Cardiac atrium fibroblast (primary cell): Measurements from ENCODE around the gene NDUFB10. TPM values are rescaled to one million over a fixed set of nuclear protein-coding genes. Genes with fewer than 3 reads are reported as not detected.

Experiments used
- total RNA-seq: library from RNA; depleted of rRNA; stranded (reverse); fragments of >200 nt; gene quantifications from 2 replicates; pipeline ENCODE4 v1.2.3, GENCODE V29; 2015

The NDUFB10 gene
- total RNA-seq: 216 and 235 TPM in 2 replicates

GRCh38 chr16:1959269-1960039, at the start of gene NDUFB10:
Gene NDUFB10, plus strand, starts transcription at chr16:1959538. Its CDS starts 87 bp downstream, at chr16:1959625.

GRCh38 chr16:1918351-1919326, 40.7 kb upstream of the NDUFB10 start, which contains the start of gene HS3ST6:
Gene HS3ST6, minus strand, starts transcription at chr16:1918415. Its CDS starts 92 bp downstream, at chr16:1918323.

GRCh38 chr16:1942810-1943726, 16.3 kb upstream of the NDUFB10 start, which contains the start of gene MSRB1:
Gene MSRB1, minus strand, starts transcription at chr16:1943199. Its CDS starts 43 bp downstream, at chr16:1943156.

GRCh38 chr16:1964506-1965395, 5.4 kb downstream of the NDUFB10 start, which contains the start of gene RPS2:
Gene RPS2, minus strand, starts transcription at chr16:1964826. Its CDS starts 201 bp downstream, at chr16:1964625.

GRCh38 chr16:1966460-1966859, 7.1 kb downstream of the NDUFB10 start, which contains the start of gene RNF151:
Gene RNF151, plus strand, starts transcription at chr16:1966856. Its CDS starts 26 bp downstream, at chr16:1966882.

GRCh38 chr16:1971796-1972489, 12.6 kb downstream of the NDUFB10 start, which contains the start of gene TBL3:
Gene TBL3, plus strand, starts transcription at chr16:1972053. Its CDS starts 112 bp downstream, at chr16:1972165.

GRCh38 chr16:1981398-1981836, 22.1 kb downstream of the NDUFB10 start, which contains the start of gene NOXO1:
Gene NOXO1, minus strand, starts transcription at chr16:1981469. Its CDS starts 290 bp downstream, at chr16:1981179.

GRCh38 chr16:1983544-1984346, 24.4 kb downstream of the NDUFB10 start, which contains the start of gene GFER:
Gene GFER, plus strand, starts transcription at chr16:1984193. Its CDS starts 26 bp downstream, at chr16:1984219.

GRCh38 chr16:1989209-1990100, 30.1 kb downstream of the NDUFB10 start, which contains the start of gene SYNGR3:
Gene SYNGR3, plus strand, starts transcription at chr16:1989970. Its CDS starts 133 bp downstream, at chr16:1990103.

GRCh38 chr16:2009791-2010510, 50.6 kb downstream of the NDUFB10 start, which contains the start of gene ZNF598:
Gene ZNF598, minus strand, starts transcription at chr16:2009821.

Other genes starting within 250 kb of the NDUFB10 start
- gene NME3, start 188.0 kb upstream of the NDUFB10 start, total RNA-seq: 70.0 and 79.8 TPM in 2 replicates
- 3.1 and 4.5 TPM in 2 replicates for gene EME2, start 186.7 kb upstream of the NDUFB10 start, total RNA-seq
- 65.7 and 84.4 TPM in 2 replicates for gene MRPS34, start 186.4 kb upstream of the NDUFB10 start, total RNA-seq
- 30.1 and 36.5 TPM in 2 replicates for gene SPSB3, start 177.0 kb upstream of the NDUFB10 start, total RNA-seq
- 64.0 and 92.1 TPM in 2 replicates for gene NUBP2, start 176.6 kb upstream of the NDUFB10 start, total RNA-seq
- not detected in 2 replicates for gene IGFALS, start 165.8 kb upstream of the NDUFB10 start, total RNA-seq
- 66.8 and 85.2 TPM in 2 replicates for gene HAGH, start 132.7 kb upstream of the NDUFB10 start, total RNA-seq
- gene FAHD1, start 132.3 kb upstream of the NDUFB10 start, total RNA-seq: 35.6 and 42.2 TPM in 2 replicates
- gene MEIOB, start 87.4 kb upstream of the NDUFB10 start, total RNA-seq: 0.18 TPM in 1 of 2 replicates, not detected in the other
- not detected in 2 replicates for gene HS3ST6, start 41.1 kb upstream of the NDUFB10 start, total RNA-seq
- 11.8 and 13.7 TPM in 2 replicates for gene MSRB1, start 16.3 kb upstream of the NDUFB10 start, total RNA-seq
- gene RPL3L, start 4.8 kb upstream of the NDUFB10 start, total RNA-seq: not detected in 2 replicates
- gene RPS2, start 5.3 kb downstream of the NDUFB10 start, total RNA-seq: 2,750 and 3,500 TPM in 2 replicates
- gene RNF151, start 7.3 kb downstream of the NDUFB10 start, total RNA-seq: not detected in 2 replicates
- 45.9 and 50.2 TPM in 2 replicates for gene TBL3, start 12.5 kb downstream of the NDUFB10 start, total RNA-seq
- gene NOXO1, start 21.9 kb downstream of the NDUFB10 start, total RNA-seq: 0.32 TPM in 1 of 2 replicates, not detected in the other
- gene GFER, start 24.7 kb downstream of the NDUFB10 start, total RNA-seq: 16.2 and 45.2 TPM in 2 replicates
- gene SYNGR3, start 30.4 kb downstream of the NDUFB10 start, total RNA-seq: 5.2 and 6.6 TPM in 2 replicates
- gene ZNF598, start 50.3 kb downstream of the NDUFB10 start, total RNA-seq: 29.2 and 39.2 TPM in 2 replicates
- 1.6 TPM in 1 of 2 replicates, not detected in the other for gene NPW, start 60.2 kb downstream of the NDUFB10 start, total RNA-seq
- gene NHERF2, start 67.4 kb downstream of the NDUFB10 start, total RNA-seq: 116 and 122 TPM in 2 replicates
- 14.4 and 34.5 TPM in 2 replicates for gene NTHL1, start 88.3 kb downstream of the NDUFB10 start, total RNA-seq
- 47.3 and 66.4 TPM in 2 replicates for gene TSC2, start 88.4 kb downstream of the NDUFB10 start, total RNA-seq
- gene PKD1, start 176.4 kb downstream of the NDUFB10 start, total RNA-seq: 150 and 153 TPM in 2 replicates
- gene RAB26, start 189.1 kb downstream of the NDUFB10 start, total RNA-seq: not detected in 2 replicates
- gene TRAF7, start 196.2 kb downstream of the NDUFB10 start, total RNA-seq: 49.9 and 67.0 TPM in 2 replicates
- under 0.01 and 0.54 TPM in 2 replicates for gene CASKIN1, start 237.1 kb downstream of the NDUFB10 start, total RNA-seq
- gene MLST8, start 245.9 kb downstream of the NDUFB10 start, total RNA-seq: 39.5 and 45.2 TPM in 2 replicates